Endothelial cell of umbilical vein (primary cell): ENCODE results near the gene MYL3. TPM values are rescaled to one million over a fixed set of nuclear protein-coding genes. Genes with fewer than 3 reads are reported as not detected.
A peak's percentile ranks its signal among the peaks of the same experiment; 100 is the strongest.

Experiments used
- BruUV-seq: library from RNA; stranded (reverse); fragments of 400-500 nt; replicated peaks from 2 replicates; lab custom pipeline; 2021; lab: Mats Ljungman, UMichigan
- CTCF ChIA-PET: fragments of 300-600, 350-600 bp; sonication (Branson Sonifier 250); formaldehyde crosslinking; loops from one replicate; lab custom pipeline; 2021; ENCODE audit warnings: antibody characterized with exemption, inconsistent platforms; lab: Charles Lee
- POLR2A ChIA-PET: fragments of 300-600, 350-600 bp; sonication (Branson Sonifier 250); formaldehyde crosslinking; loops from one replicate; lab custom pipeline; 2021; ENCODE audit warnings: antibody characterized with exemption, inconsistent platforms; lab: Charles Lee
- DNase-seq: peaks from one replicate; pipeline ENCODE4 v3.0.0-alpha.2; 2011; ENCODE audit warnings: low read depth, low spot score
- FAIRE-seq: peaks from 2 replicates; lab custom pipeline; 2011; peaks lifted over from hg19 to GRCh38; lab: Jason Lieb, UNC
- H2AFZ ChIP-seq: 2 replicates; pipeline ENCODE4 v1.6.0; 2012; ENCODE audit warnings: low read depth, low read length, control low read depth, inconsistent platforms
- H3K27ac ChIP-seq: 2 replicates; pipeline ENCODE4 v1.5.1; 2011; ENCODE audit warnings: low read depth, mild to moderate bottlenecking, control low read depth, low read length, moderate library complexity; ENCODE audit not compliant: insufficient read depth
- H3K27me3 ChIP-seq, 2 experiments: 2 replicates each; pipeline versions ENCODE4 v1.6.0 to v1.6.1; 2011; ENCODE audit warnings: low read length in 2 of 2, mixed read lengths in 1 of 2; ENCODE audit not compliant: control insufficient read depth in 2 of 2, insufficient read depth in 2 of 2
- H3K36me3 ChIP-seq, 2 experiments: 2 replicates in 1 of 2; 3 replicates in 1 of 2; pipeline ENCODE4 v1.5.1; 2011; ENCODE audit warnings: low read length in 2 of 2, mild to moderate bottlenecking in 1 of 2, moderate library complexity in 1 of 2; ENCODE audit not compliant: control insufficient read depth in 2 of 2, insufficient read depth in 2 of 2; ENCODE audit errors: extremely low read depth in 1 of 2
- H3K4me1 ChIP-seq: 3 replicates; pipeline ENCODE4 v1.5.1; 2011; ENCODE audit warnings: mild to moderate bottlenecking, low read length; ENCODE audit not compliant: control insufficient read depth, insufficient read depth; ENCODE audit errors: extremely low read depth
- H3K4me2 ChIP-seq: 2 replicates; pipeline ENCODE4 v1.6.1; 2011; ENCODE audit warnings: low read length, control low read depth, mixed read lengths; ENCODE audit not compliant: insufficient read depth
- H3K4me3 ChIP-seq, 3 experiments: fragments of 200-600 bp in 1 of 3; sonication (generic), shearing (Covaris generic) in 1 of 3; replicated peaks in 1 of 3; 2 replicates each; pipeline ENCODE4 v1.5.1; 2011 to 2016; ENCODE audit warnings: control low read depth in 3 of 3, low read length in 3 of 3, mild to moderate bottlenecking in 2 of 3, inconsistent platforms in 1 of 3, low read depth in 1 of 3, moderate library complexity in 1 of 3; ENCODE audit not compliant: insufficient read depth in 1 of 3
- H3K79me2 ChIP-seq: 2 replicates; pipeline ENCODE4 v1.6.0; 2012; ENCODE audit warnings: low read length, inconsistent platforms; ENCODE audit not compliant: control insufficient read depth, insufficient read depth
- H3K9ac ChIP-seq: replicated peaks from 2 replicates; pipeline ENCODE3; 2011; ENCODE audit warnings: low read length, control low read depth; ENCODE audit not compliant: insufficient read depth; ENCODE audit errors: extremely low read depth
- H3K9me1 ChIP-seq: replicated peaks from 3 replicates; pipeline ENCODE4 v1.6.0; 2011; ENCODE audit warnings: mild to moderate bottlenecking, low read length; ENCODE audit not compliant: control insufficient read depth, insufficient read depth; ENCODE audit errors: extremely low read depth
- H3K9me3 ChIP-seq: replicated peaks from 2 replicates; pipeline ENCODE4 v1.5.1; 2012; ENCODE audit warnings: low read length, inconsistent platforms; ENCODE audit not compliant: control insufficient read depth, insufficient read depth
- H4K20me1 ChIP-seq: replicated peaks from 2 replicates; pipeline ENCODE3; 2011; ENCODE audit warnings: mild to moderate bottlenecking, low read length; ENCODE audit not compliant: control insufficient read depth, insufficient read depth; ENCODE audit errors: extremely low read depth
- EZH2 ChIP-seq: IDR thresholded peaks from 2 replicates; pipeline ENCODE4 v1.6.1; 2012; ENCODE audit warnings: borderline replicate concordance, low read depth, mild to moderate bottlenecking, moderate library complexity, low read length, inconsistent platforms; ENCODE audit not compliant: severe bottlenecking
- GATA2 ChIP-seq: IDR thresholded peaks from 2 replicates; pipeline ENCODE4 v1.7.0; 2011; ENCODE audit warnings: low read depth, mild to moderate bottlenecking, moderate library complexity, mixed read lengths, low read length; ENCODE audit not compliant: insufficient read length, insufficient read depth
- JUN ChIP-seq: IDR thresholded peaks from 2 replicates; pipeline ENCODE4 v1.6.1; 2011; ENCODE audit warnings: borderline replicate concordance, low read depth; ENCODE audit not compliant: insufficient read length, insufficient read depth
- POLR2A ChIP-seq: IDR thresholded peaks from 2 replicates; pipeline ENCODE4 v1.6.1; 2012; ENCODE audit warnings: low read depth, mild to moderate bottlenecking, control low read depth, low read length
- dilution Hi-C: fragments of 300-500 bp; cut with MboI; formaldehyde crosslinking; loops from one replicate; pipeline ENCODE4 v1.15.0; 2019; ENCODE audit warnings: low sequenced_read_pairs; ENCODE audit not compliant: extremely low pct_ligation_motif_present
- intact Hi-C: fragments of 100-400 bp; cut with micrococcal nuclease; formaldehyde crosslinking; loops from one replicate; pipeline ENCODE4 v1.10.0; 2022
- polyA plus RNA-seq, 4 experiments: library from polyadenylated mRNA; depleted of rRNA in 3 of 4; stranded (reverse) in 3 of 4; unstranded in 1 of 4; fragments of >200 nt; gene quantifications; 2 replicates each; pipeline versions ENCODE4 v1.2.1 to v1.2.3, GENCODE V29; 2011 to 2012; ENCODE audit warnings: missing spikeins in 1 of 4
- total RNA-seq: library from RNA; stranded (reverse); gene quantifications from 2 replicates; pipeline ENCODE4 v1.2.3, GENCODE V29; 2021
- TF ChIP-seq, protein P1 (sequence below): IDR thresholded peaks from 2 replicates; pipeline ENCODE4 v1.6.1; 2011; ENCODE audit not compliant: insufficient read depth, insufficient read length

Gene MYL3
- total and polyA plus RNA-seq, 2 donors (not counting 3 experiments of a cell fraction or from before 2014, with no cell fraction given): not detected

DNA sequence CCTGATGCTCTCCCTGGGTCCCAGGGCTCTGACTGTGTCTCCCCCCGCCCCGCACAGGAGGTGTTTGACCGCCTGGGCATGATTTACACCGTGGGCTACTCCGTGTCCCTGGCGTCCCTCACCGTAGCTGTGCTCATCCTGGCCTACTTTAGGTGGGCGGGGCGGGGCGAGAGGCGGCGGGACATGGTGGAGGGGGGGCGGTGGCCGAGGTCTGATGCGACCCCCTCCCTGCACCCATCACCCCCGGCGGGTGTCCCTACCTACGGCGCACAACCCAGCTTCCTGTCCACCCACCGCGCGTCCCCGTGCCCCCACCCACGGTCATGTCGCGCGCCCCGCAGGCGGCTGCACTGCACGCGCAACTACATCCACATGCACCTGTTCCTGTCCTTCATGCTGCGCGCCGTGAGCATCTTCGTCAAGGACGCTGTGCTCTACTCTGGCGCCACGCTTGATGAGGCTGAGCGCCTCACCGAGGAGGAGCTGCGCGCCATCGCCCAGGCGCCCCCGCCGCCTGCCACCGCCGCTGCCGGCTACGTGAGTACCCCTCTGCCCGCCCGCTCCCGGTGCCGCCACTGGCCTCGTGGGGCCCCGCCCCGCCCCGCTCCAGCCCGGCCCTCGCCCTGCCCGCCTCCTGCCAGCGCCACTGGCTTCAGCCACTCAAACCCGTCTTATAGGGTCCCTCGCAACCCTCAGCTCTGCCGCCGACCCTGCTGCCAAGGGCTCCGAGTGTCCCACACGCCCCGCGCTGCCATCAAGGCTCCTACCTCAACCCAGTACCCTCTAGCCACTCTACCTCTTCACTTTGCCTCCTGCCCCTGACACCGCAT, 35.3 kb upstream of the MYL3 start:
- CTCF ChIA-PET: interaction anchor here (0.9 to 2.3 kb wide), 8 partner anchors 11 to 425 kb away, joined by 3 to 8 read pairs (median 3); no protein-coding TSS in a partner anchor
- H3K4me2 ChIP-seq: no peak overlapping the region
- no peaks in the 10 kb centered on the region for H3K9me1 ChIP-seq
- TF ChIP-seq GATA2 (no peak), JUN (no peak), POLR2A (no peak), EZH2 (peak; percentile 18)
- no peak overlapping the region for H3K4me3 ChIP-seq
- POLR2A ChIA-PET: no interaction called here
- BruUV-seq: no TSS peak
- no peaks in the 10 kb centered on the region for H3K36me3 ChIP-seq
- FAIRE-seq: no peak
- no peaks in the 10 kb centered on the region for H4K20me1 ChIP-seq
- H3K9me3 ChIP-seq: no peaks in the 10 kb centered on the region
- H3K27me3 ChIP-seq: no peaks in the 10 kb centered on the region
- H3K79me2 ChIP-seq: no peaks in the 10 kb centered on the region
- no peak overlapping the region for H3K27ac ChIP-seq
- intact Hi-C loops (loop anchor here (10.0 kb wide), 1 partner anchor 414 kb away; no protein-coding TSS in a partner anchor), dilution Hi-C loops (no loop called here)
- H2AFZ ChIP-seq: peak overlapping the region; percentile 43
- H3K4me1 ChIP-seq: peaks cover 3% of the 10 kb centered on the region
- no peak for DNase-seq
- H3K9ac ChIP-seq: no peak overlapping the region

DNA sequence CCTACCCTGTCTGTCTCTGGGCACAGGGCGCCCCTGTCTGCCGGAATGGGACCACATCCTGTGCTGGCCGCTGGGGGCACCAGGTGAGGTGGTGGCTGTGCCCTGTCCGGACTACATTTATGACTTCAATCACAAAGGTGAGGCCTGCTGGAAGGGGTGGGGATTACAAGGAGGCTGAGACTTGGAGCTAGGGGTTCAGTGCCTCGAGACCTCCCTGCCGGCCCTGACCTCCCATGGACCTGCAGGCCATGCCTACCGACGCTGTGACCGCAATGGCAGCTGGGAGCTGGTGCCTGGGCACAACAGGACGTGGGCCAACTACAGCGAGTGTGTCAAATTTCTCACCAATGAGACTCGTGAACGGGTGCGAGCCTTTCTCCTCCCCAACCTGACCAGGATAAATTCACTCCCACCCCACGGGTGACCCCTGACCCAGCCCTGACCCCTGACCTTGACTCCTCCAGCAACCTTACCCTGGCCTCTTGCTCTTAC, 34.6 kb upstream of the MYL3 start:
- Histone ChIP-seq H3K9ac (no peak overlapping the region), H3K36me3 (no peaks in the 10 kb centered on the region), H3K9me3 (no peaks in the 10 kb centered on the region), H3K4me2 (no peak overlapping the region), H3K4me3 (no peak overlapping the region), H3K4me1 (peaks cover 1% of the 10 kb centered on the region), H3K9me1 (no peaks in the 10 kb centered on the region), H3K27ac (no peak overlapping the region), H4K20me1 (no peaks in the 10 kb centered on the region), H3K79me2 (no peaks in the 10 kb centered on the region), H2AFZ (no peak overlapping the region), H3K27me3 (no peaks in the 10 kb centered on the region)
- FAIRE-seq: no peak
- CTCF ChIA-PET: interaction anchor here (0.9 to 2.3 kb wide), 4 partner anchors 12 to 234 kb away, joined by 3 to 8 read pairs (median 4); no protein-coding TSS in a partner anchor
- DNase-seq: no peak
- TF ChIP-seq, protein P1, sequence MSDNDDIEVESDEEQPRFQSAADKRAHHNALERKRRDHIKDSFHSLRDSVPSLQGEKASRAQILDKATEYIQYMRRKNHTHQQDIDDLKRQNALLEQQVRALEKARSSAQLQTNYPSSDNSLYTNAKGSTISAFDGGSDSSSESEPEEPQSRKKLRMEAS: no peak
- no TSS peak for BruUV-seq
- POLR2A ChIA-PET: no interaction called here
- dilution Hi-C loops: no loop called here
- intact Hi-C loops: loop anchor here (10.0 kb wide), 1 partner anchor 413 kb away; no protein-coding TSS in a partner anchor
